ENCODE data around the gene LYPD6B. TPM values are rescaled to one million over a fixed set of nuclear protein-coding genes. Genes with fewer than 3 reads are reported as not detected.
A peak's percentile ranks its signal among the peaks of the same experiment; 100 is the strongest.

Gene LYPD6B
- total and polyA plus RNA-seq, 10 of the 15 experiments (the other 5 are each of a cell fraction or from before 2014, with no cell fraction given): 1.0 to 6.6 (median 4.0) TPM

- no peak for TF ChIP-seq RB1 (IDR thresholded peaks at IDR 0.05; ENCODE audit: borderline replicate concordance)
- TF ChIP-seq NR2C1 (IDR thresholded peaks at IDR 0.05): no peak
- peak; percentile 7 for TF ChIP-seq MEF2B (IDR thresholded peaks at IDR 0.05; ENCODE audit: partially characterized antibody, poor library complexity, severe bottlenecking)
- TF ChIP-seq EP300 (IDR thresholded peaks at IDR 0.05; ENCODE audit: borderline replicate concordance in 1 of 2, control insufficient read depth in 1 of 2, low read depth in 2 of 2, low read length in 2 of 2): peak; percentile 62 to 75; a peak in 2 of 4 replicates
- peak; percentile 73 for TF ChIP-seq EED (IDR thresholded peaks at IDR 0.05; ENCODE audit: low read depth)
- no peak for TF ChIP-seq SREBF2 (IDR thresholded peaks at IDR 0.05; ENCODE audit: low read length)
- peak; percentile 61 for TF ChIP-seq BCL3 (IDR thresholded peaks at IDR 0.05; ENCODE audit: borderline replicate concordance, insufficient read depth, low read depth, low read length, poor library complexity, severe bottlenecking)
- TF ChIP-seq NR2F1 (conservative IDR thresholded peaks at IDR 0.05): no peak
- TF ChIP-seq JUND (IDR thresholded peaks at IDR 0.05; ENCODE audit: low read depth, low read length): no peak
- TF ChIP-seq RELA (IDR thresholded peaks at IDR 0.05; ENCODE audit: borderline replicate concordance, partially characterized antibody): no peak
- TF ChIP-seq FOS (IDR thresholded peaks at IDR 0.05; ENCODE audit: borderline replicate concordance, extremely low read depth, insufficient read length): no peak
- TF ChIP-seq PKNOX1 (IDR thresholded peaks at IDR 0.05): no peak
- peak; percentile 79 for TF ChIP-seq IRF4 (IDR thresholded peaks at IDR 0.05; ENCODE audit: low read depth, low read length)
- TF ChIP-seq IKZF2 (IDR thresholded peaks at IDR 0.05): peak; percentile 22 to 58
- 0 out of 2 replicates have a peak, but pooled peaks have one; percentile 52 for TF ChIP-seq CHD2 (IDR thresholded peaks at IDR 0.05; ENCODE audit: borderline replicate concordance, low read depth, low read length)
- TF ChIP-seq TCF3 (IDR thresholded peaks at IDR 0.05; ENCODE audit: borderline replicate concordance, insufficient read depth, low read depth, low read length): no peak
- TF ChIP-seq RAD21 (IDR thresholded peaks at IDR 0.05; ENCODE audit: insufficient read depth, low read depth, low read length): no peak
- TF ChIP-seq FOXM1 (IDR thresholded peaks at IDR 0.05; ENCODE audit: low read depth, low read length): peak; percentile 88; the same call in 1 of the 2 replicates
- TF ChIP-seq IKZF1 (conservative IDR thresholded peaks at IDR 0.05): peak; percentile 59
- TF ChIP-seq SUZ12 (IDR thresholded peaks at IDR 0.05; ENCODE audit: unreplicated experiment): no peak
- TF ChIP-seq RAD51 (IDR thresholded peaks at IDR 0.05): no peak
- no peak for TF ChIP-seq NFXL1 (IDR thresholded peaks at IDR 0.05; ENCODE audit: borderline replicate concordance)
- TF ChIP-seq, protein P1, sequence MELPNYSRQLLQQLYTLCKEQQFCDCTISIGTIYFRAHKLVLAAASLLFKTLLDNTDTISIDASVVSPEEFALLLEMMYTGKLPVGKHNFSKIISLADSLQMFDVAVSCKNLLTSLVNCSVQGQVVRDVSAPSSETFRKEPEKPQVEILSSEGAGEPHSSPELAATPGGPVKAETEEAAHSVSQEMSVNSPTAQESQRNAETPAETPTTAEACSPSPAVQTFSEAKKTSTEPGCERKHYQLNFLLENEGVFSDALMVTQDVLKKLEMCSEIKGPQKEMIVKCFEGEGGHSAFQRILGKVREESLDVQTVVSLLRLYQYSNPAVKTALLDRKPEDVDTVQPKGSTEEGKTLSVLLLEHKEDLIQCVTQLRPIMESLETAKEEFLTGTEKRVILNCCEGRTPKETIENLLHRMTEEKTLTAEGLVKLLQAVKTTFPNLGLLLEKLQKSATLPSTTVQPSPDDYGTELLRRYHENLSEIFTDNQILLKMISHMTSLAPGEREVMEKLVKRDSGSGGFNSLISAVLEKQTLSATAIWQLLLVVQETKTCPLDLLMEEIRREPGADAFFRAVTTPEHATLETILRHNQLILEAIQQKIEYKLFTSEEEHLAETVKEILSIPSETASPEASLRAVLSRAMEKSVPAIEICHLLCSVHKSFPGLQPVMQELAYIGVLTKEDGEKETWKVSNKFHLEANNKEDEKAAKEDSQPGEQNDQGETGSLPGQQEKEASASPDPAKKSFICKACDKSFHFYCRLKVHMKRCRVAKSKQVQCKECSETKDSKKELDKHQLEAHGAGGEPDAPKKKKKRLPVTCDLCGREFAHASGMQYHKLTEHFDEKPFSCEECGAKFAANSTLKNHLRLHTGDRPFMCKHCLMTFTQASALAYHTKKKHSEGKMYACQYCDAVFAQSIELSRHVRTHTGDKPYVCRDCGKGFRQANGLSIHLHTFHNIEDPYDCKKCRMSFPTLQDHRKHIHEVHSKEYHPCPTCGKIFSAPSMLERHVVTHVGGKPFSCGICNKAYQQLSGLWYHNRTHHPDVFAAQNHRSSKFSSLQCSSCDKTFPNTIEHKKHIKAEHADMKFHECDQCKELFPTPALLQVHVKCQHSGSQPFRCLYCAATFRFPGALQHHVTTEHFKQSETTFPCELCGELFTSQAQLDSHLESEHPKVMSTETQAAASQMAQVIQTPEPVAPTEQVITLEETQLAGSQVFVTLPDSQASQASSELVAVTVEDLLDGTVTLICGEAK (IDR thresholded peaks at IDR 0.05; ENCODE audit: borderline replicate concordance): no peak
- TF ChIP-seq SMAD5 (IDR thresholded peaks at IDR 0.05; ENCODE audit: low read depth): no peak
- no peak for TF ChIP-seq ZNF622 (IDR thresholded peaks at IDR 0.05)
- TF ChIP-seq ZSCAN29 (IDR thresholded peaks at IDR 0.05): no peak
- TF ChIP-seq ZNF274 (IDR thresholded peaks at IDR 0.05; ENCODE audit: insufficient read depth, insufficient read length): no peak
Observed at GRCh38 chr2:149020432-149020851, 18.1 kb upstream of the LYPD6B start (continued).
